GM20431 (cell line): ENCODE measurements around the gene MAPT.
"Not testable (repeated sequence)": the region's sequence is repeated elsewhere in the genome, so short reads cannot be mapped to it uniquely, and the experiment has no call there.

Experiments used
- in situ Hi-C: fragments of 300-500 bp; cut with MseI, MboI; formaldehyde crosslinking; loops from one replicate; pipeline ENCODE4 v1.15.0; 2020; ENCODE audit warnings: low sequenced_read_pairs; ENCODE audit not compliant: unreplicated experiment

The MAPT gene

DNA sequence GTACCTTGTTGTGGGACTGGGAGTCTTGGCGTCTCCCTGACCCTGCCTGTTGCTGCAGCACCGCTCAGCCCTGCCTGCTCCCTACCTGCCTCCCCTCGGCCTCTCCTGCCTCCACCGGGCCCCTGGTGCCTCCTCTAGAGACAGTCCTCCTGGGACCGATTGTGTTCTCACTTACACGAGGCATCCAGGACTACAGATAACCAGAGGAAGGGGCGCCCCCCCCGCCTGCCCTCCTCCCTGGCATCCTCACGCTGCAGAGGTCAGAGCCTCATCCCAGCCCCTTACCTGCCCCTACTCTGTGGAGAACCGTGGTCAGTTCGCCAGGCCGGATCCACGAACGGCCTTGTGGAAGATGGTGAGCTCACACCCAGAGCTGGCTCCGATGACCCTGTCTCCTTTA is 24.8 kb downstream of the MAPT start:
- in situ Hi-C loops: no loop called here

DNA sequence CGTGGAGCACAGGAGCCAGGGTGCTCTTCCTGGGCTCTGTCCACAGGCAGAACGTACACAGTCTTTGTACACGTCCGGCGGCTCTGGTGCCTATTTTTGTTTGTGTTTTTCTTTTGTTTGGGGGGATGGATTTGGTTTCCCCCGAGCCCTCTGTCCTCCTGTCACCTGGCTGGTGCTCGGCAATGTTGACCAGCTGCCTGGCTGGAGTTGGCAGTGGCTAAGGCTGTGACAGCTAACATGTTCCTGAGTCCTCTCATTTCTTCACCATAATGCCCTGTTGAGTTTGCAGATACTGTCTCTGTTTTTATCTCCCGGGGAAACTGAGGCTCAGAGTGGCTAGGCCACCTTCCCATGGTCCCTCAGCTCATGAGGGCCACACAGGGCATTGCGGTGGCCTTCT is 25.7 kb downstream of the MAPT start:
- in situ Hi-C loops: no loop called here

DNA sequence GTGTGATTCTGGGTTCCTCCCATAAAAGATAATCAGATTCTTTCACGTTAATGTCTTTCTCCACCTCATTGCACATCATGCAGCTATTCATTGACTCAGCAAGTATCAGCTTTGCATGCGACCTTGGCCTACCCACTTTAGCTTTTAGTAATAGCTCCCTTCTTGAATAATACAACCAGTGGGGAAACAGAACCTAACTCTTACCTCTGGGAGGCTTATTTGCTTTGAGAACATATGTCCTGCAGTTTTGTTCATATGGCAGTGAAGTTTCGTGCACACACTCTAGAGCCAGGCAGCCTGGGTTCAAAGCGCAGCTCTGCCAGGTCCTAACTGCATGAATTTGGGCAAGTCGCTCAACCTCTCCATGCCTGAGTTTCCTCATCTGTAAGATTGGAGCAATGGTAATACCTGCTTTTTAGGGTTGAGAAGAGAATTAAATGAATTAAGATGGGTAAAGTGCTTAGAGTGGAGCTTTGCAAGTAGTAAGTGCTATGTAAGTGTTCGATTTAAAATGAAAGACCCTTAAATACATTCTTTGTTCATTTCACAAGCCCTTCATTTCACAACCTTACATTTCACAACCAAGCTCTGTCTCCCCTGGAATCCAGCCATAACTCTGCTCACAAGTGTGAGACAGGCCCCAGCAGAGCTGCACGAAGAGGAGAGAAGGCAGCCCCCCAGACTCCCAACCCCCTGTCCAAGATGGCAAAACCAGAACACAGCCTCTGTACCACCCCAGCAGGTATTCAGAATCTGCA is 29.3 kb downstream of the MAPT start:
- in situ Hi-C loops: no loop called here

DNA sequence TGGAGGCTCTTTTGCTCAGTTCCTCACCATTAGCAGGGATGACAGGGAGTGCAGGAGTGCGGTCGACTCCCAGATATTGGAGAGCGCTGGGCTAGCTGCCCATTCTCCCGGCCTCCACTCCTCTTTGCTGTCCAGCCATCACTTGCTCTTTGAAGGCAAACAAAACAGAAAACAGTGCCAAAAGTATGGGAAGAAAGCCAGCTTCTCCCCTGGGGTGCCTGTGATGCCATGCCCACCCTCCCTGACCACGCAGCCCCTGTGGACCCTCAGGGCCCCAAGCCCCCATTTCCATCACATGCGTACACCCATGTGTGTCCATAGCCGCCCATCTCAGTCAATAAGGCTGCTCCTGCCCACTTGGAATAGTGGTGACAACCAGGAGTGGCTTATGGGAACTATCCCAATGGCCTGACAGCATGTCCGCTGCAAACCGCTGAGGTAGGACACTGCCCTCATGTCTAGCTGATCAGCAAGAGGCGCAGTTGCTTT is 30.0 kb downstream of the MAPT start:
- in situ Hi-C loops: no loop called here

DNA sequence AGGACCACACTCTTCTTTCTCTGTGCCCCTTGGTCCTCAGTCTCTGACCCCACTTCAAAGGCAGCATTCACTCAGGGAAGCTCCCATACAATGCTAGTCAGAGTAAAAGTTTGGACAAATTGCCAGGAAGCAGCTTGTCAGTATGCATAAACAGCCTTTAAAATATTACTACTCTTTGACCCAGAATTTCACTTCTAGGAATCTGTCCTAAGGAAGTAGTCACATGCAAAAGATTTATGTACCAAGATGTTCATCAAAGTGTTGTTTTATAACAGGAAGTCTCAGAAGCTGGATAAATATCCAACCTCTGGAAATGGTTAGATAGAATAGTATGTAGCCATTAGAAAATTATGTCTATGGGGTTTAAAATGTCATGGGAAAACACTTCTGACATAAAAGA is 31.0 kb downstream of the MAPT start:
- in situ Hi-C loops: no loop called here

DNA sequence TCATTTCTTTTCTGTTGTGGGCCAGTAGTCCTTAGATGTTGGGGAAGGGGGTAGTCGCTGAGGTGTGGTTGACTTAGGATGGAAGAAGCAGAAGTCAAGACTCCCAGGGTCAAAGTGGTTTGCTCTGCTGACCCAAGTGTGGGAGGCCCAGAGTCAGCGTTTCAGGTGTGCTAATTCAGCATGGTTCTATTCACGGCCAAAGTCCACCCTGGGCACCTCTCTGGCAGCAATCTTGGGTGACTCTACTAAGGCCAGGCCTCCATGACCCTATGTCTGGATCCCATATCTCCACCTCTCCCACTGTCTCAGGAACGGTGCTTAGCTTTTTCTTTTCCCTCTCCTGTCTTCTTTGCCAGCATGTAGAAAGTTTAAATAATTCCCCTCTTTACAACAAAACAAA is 32.9 kb downstream of the MAPT start:
- in situ Hi-C loops: no loop called here

DNA sequence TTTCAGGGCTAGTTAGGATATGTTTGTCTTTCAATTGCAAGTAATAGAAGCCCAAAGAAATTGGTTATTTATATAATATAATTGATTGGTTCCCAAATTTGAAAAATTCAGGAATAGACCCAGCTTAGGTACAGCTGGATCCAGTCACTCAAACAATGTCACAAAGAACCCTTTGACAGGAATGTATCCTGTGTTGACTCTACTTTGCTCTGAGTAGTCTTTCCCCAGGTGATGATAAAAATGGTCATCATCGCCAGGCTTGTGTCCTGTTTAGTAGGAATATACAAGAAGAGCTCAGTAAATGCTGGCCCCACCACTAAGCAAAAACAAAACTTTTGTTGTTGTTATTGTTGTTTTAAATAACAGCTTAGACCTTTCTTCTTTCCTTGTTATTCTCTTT is 35.0 kb downstream of the MAPT start:
- in situ Hi-C loops: no loop called here

DNA sequence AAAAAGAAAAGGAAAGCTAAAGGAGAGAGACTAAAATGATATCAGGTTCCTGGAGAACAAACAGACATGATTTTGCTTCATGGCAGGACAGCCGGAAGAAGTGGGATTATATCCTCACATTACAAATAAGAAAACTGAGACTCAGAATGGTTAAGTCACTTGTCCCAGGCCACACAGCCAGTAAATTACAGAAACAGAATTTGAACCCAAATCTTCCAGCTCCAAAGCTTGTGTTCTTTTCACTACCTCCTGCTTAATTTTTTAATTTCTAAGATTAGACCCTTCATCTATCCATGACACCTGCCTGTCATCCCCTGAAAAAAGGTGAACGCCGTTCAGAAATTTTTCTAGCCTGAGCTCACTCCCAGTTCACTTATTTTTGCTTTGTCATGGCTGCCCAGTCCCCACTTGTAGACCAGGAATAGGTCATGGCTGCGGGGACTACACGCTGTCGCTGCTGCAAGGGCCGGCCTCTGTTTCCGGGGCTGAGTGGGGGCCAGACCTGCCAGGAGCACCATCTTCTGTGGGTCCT is 36.1 kb downstream of the MAPT start:
- in situ Hi-C loops: no loop called here

DNA sequence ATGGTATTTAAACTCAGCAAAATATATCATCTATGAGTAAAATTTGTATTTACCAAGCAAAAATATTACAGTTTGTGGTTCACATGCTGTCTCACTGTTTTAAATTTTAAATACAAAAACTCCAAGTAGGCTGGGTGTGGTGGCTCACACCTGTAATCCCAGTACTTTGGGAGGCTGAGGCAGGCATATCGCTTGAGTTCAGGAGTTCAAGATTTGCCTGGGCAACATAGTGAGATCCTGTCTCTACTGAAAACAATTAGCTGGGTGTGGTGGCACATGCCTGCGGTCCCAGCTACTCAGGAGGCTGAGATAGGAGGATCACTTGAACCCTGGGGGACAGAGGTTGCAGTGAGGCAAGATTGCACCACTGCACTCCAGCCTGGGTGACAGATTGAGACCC is 37.3 kb downstream of the MAPT start:
- in situ Hi-C loops: no loop called here

DNA sequence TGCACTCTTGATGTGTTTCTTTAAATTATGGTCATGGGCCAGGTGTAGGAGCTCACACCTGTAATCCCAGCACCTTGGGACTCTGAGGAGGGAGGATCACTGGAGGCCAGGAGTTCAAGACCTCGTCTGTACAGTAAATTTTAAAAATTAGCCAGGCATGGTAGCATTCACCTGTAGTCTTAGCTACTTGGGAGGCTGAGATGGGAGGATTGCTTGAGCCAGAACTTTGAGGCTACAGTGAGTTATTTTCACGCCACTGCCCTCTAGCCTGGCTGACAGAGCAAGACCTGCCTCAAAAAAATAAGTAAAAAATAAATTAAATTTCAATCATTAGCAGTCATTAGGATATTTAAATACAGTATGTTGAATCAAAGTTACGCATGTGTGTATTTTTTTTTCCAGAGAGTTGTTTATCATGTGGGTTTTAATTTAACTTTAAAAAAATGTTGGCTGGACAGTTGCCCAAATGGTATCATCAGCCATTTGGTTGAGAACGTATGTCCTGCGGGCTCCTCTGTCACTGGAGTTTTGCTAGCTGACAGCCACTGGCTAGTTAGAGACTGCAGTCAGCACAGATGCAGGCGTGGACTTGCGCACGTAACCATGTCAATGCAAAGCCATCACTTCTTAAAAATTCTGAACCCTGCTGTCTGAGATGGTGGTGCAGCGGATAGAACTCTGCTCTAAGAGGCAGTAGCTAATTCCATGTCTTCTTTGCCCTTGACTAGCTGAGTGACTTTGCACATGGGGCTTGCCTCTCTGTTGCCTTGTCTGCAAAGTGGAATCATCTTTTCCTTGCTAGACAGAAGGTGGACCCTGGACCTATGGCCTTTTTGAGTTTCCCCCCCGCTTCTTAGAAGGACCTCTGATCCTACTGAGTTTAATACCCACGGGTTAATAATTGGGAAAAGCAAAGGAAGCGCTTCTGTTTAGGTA is 40.0 kb downstream of the MAPT start:
- in situ Hi-C loops: no loop called here

DNA sequence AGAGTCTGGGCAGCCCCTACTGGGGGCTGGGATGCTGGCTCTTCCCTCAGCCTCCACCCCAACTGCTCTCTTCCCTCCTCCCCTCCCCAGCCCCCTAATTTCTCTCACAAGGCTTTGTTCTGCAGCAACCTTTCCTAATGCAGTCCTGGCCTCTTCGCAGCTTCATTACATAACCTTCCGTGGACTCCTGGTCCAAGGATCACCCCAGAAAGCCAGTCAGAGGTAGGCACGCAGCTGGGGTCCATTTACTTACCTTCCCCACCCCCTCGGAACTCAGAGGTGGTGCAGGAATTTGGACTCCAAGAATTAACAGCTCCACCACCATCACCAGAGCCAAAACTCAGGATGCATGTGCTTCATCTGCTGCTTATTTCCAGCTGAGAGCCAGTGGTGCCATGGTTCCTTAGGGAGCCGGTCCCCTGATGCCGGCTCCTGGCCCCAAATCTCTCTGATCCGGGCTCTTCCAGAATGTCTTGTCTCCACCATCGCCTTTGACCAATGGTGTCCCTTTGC is 40.9 kb downstream of the MAPT start:
- in situ Hi-C loops: no loop called here

DNA sequence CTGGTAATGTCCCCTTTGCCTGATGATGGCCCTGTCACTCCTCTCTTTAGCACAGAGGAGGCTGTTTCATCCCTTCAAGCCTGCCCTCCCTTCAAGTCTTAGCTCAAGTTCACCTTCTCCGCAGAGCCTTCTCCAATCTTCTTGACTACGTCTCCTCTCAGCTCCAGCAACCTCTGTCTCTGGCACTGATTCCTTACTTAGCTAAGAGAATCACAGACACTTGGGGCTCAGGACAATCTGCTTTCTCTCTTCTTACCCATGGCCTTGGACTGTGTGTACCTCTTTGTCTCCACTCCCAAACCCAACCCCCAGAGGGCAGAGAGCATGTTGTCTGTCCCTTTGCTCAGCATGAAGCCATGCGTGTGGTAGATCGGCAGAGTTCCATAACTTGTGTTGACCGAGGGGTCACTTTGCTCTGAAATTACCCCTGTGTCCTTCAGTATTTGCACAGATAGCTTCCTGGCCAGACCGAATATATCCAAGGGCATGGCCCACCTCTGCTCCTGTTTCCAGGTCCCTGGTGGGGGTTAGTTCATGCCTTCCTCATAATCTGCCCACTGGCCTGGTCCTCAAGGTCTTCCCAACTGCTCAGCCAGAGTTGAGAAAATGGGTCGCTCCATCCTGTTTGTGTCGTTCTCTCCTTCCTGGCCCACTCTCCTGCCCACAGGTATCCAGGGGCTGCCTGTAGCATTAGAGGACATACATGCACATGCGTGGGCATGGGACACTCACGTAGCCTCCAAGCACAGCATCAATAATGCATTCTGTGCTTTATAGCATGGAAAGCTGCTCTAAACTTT is 41.6 kb downstream of the MAPT start:
- in situ Hi-C loops: no loop called here

DNA sequence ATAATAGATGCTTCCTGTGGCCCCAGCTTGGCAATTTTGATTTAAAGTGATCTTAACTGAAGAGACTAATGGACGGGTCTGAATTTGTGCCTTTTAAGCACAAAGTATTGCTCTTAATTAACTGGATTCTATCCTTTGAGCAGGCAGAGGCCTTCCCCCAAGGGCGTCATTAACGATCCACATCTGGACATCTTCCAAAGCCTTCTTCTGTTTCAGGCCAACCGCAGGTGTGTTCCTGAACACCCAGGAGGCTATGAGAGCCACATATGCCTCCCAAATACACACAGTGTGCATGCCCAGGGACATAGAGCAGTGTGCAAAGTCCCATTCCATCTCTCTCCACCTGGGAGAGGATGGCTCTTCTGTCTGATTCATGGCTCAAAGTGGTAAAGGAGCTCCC is 42.3 kb downstream of the MAPT start:
- in situ Hi-C loops: no loop called here

DNA sequence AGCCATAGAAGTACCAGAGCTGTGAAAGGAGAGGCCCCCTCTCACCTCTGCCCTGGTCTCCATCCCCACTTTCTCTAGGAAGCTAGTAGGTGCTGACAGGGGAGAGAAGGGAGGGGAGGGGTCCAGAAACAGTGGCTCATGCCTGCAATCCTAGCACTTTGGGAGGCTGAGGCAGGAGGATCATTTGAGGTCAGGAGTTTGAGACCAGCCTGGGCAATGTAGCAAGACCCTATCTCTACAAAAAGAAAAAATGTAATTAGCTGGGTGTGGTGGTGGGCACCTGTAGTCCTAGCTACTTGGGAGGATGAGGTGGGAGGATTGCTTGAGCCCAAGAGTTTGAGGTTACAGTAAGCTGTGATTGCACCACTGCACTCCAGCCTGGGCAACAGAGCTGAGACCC is 42.8 kb downstream of the MAPT start:
- in situ Hi-C loops: not testable (repeated sequence)

DNA sequence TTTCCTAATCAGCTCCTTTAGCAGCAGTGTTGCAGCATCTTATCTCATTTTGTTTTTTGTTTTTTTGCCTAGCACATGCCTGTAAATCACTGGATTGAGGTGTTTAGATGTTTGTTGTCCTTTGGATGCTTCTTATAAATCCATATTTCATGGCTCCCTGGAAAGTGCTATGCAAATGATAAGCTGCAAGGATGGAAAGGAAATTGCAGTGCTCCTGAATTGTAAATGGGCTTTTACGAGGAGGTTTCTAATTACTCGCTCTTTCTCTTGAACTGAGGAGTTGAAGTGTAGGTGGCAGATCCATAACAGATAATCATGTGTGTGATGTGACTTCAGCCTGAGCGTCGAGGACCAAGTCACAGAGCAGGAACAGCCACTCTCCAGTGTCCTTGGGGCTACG is 45.0 kb downstream of the MAPT start:
- in situ Hi-C loops: no loop called here

DNA sequence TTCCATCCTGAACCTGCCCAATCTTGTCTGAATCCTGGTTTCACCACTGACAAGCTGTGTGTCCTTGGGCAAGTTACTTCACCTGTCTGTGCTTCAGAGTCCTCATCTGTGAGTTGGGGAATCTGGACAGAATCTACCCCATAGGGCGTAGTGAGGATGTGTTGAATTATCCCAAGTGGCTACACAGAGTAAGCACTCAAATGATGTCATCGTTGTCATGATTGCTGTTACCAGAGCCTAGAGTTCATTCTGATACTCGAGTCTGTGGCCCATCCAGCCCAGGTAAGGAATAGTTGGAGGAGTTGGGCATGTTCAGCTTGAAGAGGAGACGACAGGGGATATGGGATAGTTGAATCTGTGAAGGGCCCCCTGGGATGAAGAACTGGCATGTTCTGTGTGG is 45.9 kb downstream of the MAPT start:
- in situ Hi-C loops: no loop called here

DNA sequence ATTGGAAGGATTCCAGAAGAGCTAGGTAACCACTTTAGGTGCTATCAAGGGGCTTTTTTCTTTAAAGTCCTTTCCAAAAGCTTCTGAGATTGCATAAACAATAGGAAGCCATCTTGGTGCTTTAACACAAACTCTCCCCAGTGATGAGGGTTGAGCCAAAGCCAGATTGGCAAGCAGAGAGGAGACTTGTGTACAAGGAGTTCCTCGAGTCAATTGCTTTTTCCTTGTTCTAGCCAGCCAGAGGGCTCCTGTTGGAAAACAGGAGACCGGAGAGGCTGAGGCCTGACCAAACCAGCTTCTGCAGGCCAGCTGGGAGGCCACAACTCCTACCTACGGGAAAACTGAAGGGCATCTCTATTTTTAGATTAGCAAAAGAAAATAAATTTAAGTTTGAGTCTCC is 46.5 kb downstream of the MAPT start:
- in situ Hi-C loops: no loop called here

DNA sequence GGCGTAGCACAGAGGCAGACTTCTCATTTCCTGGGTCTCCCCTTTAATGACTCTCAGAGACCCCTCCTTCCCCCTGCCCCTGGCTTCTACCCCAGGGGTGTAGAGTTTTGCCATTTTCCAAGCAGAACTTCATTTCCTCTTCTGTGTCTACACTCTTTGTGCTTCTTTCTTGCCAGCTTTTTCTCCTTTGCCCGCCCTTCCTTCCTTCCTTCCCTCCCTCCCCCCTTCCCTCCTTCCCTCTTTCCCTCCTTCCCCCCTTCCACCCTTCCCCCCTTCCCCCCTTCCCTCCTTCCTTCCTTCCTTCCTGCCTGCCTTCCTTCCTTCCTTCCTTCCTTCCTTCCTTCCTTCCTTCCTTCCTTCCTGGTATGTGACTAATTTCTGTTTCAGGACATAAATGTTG is 47.0 kb downstream of the MAPT start:
- in situ Hi-C loops: no loop called here

DNA sequence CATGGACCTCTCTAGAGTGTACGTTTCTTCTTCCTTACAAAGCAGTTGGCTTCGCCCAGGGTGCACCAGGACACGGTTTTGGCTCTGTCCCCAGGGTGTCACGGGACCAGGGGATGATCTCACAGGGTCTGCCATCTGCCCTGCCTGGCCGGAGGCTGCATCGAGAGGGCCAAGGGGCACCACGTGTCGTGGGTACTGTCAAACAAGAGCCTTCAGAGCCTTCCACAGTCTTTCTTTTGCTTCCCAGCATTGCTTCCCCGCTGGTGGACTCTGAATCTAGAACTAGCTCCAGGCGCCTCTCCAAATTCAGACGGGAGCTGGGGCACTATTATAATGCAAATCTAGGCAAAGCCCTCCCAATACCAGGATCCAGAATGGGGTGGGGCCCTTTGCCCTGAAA is 47.9 kb downstream of the MAPT start:
- in situ Hi-C loops: no loop called here

DNA sequence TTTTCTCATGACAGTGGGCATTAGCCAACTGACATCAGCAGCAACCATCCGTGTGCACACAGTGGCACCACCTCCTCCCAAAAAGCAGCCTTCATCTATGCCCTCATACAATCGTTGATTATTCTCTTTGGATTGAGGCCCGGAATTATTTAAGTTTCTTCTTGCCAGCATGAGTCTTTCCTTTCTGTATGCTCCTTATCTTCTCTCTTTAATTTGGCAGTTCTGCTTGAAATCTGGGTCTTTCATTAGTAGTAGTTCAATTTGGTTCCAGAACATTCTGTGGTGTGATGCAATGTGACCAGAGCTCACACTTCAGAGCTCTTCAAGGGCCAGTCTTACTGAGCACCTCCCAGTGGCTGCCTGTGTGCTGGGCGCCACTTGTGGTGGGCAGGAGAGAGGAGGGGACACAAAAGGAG is 52.5 kb downstream of the MAPT start:
- in situ Hi-C loops: no loop called here
